Inflammatory macrophage treated with lipopolysaccharide for 1 hour (primary cell): ENCODE results near the gene IPCEF1.
"Not testable (repeated sequence)": the region's sequence is repeated elsewhere in the genome, so short reads cannot be mapped to it uniquely, and the experiment has no call there.

ENCODE experiments used
- DNase-seq, 2 donors: peaks; one replicate each; pipeline ENCODE4 v3.0.0-alpha.2; 2020 to 2022

IPCEF1 gene

DNA sequence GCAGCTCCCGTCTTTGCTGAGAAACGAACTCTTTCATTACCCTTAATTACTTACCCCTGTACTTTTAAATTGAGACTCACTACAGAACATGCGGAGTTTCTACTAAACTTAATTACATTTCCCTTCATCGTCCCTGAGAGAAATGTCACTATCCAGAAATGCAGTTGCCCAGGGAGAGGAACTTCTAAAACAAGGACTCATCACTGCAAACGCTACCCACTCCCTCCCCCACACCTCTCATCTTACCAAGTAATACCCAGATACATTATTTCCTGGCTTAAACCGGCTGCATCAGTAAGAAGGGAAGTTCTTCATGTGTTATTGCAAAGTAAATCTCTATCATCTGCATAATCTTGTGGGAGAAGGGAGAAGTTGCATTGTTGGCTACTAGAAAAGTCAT, 138.3 kb downstream of the IPCEF1 start:
- DNase-seq = peak; percentile 69 to 87

DNA sequence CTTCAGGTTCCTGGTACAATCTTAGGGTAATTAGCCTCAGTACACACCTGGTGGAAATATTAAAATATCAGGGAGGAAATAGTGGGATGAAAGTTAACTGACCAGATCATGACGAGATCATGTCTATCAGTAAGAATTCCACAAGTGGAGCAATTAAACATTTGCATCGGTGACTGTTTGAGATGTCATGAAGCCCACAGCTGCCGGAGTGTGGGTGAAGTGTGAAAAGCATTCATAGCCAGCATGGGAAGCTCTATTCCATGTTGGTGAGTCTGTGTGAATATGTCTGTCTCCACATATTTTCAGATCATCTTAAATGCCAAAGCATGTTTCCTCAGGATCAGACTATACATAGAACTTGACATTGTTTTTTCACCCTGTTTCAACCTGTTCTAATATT, 142.8 kb downstream of the IPCEF1 start:
- no peak for DNase-seq

DNA sequence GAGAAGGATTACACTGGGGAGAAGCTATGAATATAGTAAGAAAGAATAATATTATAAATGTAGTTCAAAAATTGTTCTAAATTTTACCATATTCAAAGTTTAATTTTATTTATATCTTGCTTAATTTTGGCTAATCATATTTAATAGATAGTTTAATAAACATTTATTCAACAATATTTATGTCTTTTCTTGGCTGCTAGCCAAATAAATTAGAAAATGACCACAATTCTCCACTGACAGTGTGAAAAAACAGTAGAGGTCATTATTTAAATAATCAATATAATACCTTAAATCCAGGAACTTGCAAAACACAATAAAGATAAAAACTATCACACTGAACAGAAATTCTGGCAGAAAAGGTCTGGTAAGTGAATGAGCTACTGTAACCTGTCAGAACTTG, 145.9 kb downstream of the IPCEF1 start:
- DNase-seq = no peak

DNA sequence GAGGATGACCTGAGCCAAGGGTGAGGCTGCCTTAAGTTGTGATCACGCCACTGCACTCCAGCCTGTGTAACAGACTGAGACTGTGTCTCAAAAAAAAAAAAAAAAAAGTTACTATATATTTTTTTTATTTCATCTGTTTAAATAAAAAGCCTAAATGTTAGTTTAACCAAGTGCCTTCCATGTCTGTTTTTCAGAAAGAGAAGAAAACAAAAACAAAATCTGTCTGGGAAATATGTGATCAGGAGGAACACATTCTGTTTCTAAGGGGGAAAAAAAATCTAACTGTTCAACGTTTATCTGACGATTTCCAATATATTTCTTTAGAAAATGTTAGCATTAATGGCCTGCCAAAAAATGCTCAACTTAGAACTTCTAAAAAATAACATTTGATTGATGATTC, 147.0 kb downstream of the IPCEF1 start:
- DNase-seq = no peak

DNA sequence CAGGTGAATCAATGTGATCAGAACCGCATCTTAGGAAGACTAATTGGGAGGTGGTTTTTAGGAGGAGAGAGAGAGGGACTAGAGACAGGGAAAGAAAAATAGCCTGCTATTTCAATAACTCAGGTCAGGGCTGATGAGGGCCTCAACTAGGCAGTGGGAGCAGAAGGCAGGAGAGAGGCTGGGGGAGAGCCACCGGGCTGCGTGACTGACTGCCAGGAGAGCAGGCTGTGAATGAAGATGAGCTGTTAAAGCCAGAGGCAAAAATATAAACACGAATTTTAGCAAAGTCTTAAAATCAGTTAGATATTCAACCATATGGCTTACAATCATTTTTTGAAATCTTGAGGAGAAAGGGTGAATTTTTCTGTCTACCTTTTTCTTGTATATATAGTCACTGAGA, 149.6 kb downstream of the IPCEF1 start:
- DNase-seq = no peak

DNA sequence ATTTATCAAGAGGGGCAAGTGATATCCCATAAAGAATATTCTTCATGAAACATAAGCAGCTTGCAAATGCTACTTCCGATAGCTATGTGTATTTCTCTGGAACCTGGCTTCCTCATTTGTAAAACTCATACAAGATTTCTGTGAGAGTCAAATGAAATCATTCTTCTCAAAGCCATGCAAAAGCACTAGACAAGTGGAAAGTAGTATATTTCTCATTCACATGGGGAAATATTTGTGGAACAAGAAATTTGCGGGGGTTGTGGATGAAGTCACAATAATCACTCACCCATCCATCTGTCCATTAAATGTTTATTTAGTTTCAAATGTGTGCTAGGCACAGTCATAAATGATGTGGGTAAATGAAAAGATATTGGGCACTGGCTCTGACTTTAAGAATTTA, 150.5 kb downstream of the IPCEF1 start:
- DNase-seq = peak; percentile 17 to 56

DNA sequence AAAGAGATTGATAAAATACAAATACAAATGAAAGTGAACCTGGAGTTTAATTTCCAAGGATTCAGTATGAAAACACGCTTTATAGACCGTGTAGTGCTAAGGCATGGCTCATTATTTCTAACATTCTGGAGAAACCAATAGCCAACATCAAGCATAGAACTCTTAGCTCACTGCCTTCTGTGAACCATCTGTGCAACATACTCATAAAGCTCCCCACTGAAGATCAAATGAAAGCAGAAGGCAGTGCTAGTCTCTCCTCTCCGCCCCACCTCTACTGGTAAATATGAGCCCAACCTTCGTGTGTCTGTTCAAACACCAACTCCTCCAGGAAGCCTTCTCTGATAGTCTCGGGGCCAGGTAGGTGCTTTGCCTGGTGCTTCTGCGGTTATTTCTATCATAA, 153.6 kb downstream of the IPCEF1 start:
- DNase-seq = no peak

DNA sequence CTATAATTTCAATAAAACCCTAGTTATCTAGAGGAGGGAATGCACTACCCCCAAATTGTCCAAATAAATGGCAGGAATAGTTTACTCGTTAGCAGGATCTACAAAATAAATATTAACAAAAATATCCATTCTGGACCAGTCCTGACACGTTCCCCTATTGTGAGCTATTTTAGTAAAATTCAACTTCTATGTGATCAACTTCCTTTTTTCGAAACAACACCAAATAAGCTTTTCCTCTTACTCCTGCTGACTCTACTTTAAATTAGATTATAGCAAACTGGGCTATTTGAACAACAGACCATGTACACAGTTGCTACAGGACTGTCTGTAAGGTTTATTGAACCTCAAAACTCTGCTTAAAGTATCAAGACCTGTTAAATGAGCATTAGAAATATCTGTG, 154.3 kb downstream of the IPCEF1 start:
- peak; percentile 15 to 31 for DNase-seq

DNA sequence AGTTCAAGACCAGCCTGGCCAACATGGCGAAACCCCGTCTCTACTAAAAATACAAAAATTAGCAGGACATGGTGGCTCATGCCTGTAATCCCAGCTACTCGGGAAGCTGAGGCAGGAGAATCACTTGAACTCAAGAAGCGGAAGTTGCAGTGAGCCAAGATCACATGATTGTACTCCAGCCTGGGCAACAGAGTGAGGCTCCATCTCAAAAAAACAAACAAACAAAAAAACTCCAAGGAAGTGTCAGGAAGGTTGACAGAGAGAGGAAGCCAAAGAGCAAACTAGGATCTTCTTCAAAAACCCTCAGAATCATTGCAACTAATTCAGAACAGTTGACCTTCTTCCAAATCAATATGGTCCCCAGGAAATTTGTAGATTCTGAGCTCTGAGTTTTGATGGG, 154.9 kb downstream of the IPCEF1 start:
- DNase-seq = peak; percentile 6 to 44

DNA sequence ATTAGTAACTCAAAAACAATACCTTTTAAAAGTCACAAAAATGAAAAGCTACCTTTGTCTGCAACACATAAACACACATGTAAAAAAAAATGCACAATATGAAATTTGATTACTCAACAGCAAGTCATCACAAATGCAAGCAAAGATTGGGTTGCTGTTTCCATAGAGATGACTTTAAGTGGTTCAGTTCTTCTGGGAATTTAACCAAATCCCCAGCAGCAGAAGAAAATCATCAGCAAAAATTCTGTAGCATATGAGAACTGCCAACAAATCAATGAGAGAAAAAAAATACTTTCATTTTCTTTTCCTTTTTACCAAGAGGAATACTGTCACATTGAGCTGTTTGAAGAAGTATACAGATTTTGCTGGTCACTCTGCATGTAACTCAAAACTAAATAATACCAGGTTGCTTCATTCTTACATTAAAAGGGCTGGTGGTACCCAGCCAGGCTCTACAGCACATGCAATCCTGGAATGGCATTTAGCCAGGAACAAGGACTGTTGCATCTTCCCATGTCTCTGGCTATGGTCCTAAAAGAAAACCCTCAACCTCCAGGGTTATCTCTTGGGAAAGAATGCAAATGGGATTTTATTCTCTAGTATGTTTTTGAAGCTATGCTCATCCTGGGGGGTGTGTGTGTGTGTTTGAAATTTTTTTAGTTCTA, 159.3 kb downstream of the IPCEF1 start:
- DNase-seq = peak in 1 of 2 donors; percentile 42

DNA sequence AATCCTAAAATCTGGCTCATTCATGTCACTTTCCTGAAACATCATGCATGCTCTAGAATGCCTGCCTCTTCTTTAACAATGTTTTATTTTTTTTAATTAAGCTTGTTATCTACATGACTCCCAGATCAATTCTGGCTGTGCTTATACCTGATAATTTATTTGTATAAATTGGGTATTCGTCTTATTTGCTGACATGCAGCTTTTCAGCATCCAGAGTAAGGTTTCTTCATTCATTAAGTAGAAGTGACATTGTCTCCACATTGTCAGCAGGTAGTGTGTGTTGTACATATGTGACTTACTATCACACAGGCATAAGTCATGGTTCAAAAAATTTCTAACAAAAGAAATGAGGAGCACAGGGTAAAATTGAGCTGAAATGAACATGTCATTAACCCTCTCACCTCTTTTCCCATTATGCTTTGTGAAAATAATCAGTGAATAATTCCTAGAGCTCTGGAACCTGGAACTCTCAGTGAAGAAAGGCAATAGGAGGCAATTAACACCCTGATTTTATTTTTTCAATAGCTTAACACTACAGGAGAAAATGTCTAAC, 160.2 kb downstream of the IPCEF1 start:
- no peak for DNase-seq

DNA sequence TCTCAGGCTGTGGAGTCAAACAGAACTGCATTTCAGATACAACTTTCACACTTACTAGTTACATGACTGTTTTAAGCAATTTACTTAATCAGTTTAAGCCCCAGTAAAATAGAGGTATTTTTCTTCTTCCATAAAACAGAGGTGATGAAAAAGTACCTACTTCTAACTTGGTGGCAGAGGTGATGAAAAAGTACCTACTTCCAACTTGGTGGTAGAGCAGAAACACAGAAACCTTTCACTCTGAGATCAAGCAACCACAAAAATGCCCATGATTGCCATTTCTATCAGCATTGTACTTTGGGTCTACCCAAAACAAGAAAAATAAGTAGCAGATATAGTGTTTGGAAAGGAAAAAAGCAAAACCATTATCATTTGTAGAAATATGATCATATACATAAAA, 168.9 kb downstream of the IPCEF1 start:
- DNase-seq = no peak

DNA sequence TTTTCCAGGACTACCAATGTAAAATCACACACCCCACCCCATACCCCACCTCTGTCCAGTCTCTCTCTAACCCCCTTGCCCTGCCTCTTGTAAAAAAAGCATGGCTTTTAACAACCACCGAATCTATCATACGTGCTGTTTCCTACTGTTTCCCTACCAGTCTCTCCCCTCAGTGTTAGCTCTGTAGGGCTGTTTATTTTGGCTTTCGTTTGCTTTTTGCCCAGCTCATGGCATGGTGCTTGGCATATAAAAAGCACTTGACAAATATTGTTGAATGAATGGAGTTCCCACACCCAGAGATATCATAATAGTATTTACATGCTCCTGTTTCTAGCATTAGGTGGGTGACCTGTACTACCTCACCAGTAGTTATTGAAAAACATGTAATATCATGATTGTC, 169.4 kb downstream of the IPCEF1 start:
- DNase-seq = no peak

DNA sequence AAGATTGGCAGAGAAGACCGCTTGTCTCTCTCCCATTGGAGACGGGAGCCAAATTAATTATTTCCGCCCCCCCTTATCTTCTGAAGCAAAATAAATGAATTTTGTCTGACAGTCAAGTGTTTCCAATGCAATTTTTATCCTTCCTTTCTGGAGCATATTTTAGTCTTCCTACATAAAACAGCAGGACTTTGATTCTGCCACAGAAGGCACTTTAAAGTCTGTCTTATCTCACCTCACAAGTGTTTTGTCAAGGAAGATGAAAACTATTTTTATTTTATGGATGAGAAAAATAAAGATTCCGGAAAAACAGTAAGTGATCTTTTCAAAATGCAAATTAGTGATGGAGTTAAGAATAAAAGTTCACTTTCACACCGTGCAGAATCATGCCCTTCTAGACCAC, 177.2 kb downstream of the IPCEF1 start:
- no peak for DNase-seq

DNA sequence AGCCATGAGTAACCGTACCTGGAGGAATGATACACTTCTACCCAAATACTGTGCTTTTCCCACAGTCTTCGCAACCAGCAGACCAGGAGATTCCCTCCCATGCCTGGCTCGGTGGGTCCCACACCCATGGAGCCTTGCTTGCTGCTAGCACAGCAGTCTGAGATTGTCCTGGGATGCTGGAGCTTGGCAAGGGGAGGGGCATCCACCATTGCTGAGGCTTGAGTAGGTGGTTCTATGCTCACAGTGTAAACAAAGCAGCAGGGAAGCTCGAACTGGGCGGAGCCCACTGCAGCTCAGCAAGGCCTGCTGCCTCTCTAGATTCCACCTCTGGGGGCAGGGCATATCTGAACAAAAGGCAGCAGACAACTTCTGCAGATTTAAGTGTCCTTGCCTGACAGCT, 184.2 kb downstream of the IPCEF1 start:
- DNase-seq = not testable (repeated sequence)

DNA sequence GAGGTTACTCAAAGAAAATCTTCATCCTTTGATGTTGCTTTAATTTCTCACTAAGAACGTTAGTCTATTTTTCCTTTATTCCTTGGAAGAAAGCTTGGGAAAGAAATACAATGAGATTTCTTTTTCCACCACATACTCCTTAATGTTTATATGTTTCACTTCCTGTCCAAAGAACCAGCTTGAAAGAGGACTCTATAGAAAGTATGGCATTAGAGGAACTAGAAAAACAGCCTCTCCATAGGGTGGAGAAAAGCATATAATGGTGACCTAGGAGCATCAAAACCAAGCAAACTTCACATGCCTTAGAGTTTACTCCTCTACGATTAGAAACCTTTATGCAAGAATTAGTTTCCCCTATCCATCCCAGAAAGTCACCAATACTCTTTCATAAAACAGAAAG, 186.5 kb downstream of the IPCEF1 start:
- no peak for DNase-seq

DNA sequence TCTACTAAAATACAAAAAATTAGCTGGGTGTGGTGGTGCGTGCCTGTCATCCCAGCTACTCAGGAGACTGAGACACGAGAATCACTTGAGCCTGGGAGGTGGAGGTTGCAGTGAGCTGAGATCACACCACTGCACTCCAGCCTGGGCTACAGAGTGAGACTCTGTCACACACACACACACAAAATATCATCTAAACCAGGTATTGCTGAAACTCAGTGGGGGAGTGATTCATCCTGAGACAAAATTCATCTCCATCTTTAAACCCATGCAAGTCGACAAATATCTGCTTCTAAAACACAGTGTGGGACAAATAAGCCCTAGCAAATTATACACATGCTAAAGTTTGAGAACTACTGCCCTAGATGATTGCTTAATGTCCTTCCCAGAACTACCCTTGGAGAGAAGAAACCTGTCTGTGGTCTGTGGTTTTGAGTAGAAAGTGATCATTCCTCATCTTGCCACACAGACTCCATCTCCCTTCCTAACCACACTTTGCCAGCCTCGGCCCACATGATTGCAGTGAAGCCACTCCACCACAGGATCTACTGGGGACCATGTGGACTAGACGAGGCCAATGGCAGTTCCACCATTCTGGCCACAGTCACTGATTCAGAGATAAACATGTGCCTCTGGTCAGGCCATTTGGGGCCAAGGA, 187.3 kb downstream of the IPCEF1 start:
- DNase-seq = peak; percentile 21 to 29

DNA sequence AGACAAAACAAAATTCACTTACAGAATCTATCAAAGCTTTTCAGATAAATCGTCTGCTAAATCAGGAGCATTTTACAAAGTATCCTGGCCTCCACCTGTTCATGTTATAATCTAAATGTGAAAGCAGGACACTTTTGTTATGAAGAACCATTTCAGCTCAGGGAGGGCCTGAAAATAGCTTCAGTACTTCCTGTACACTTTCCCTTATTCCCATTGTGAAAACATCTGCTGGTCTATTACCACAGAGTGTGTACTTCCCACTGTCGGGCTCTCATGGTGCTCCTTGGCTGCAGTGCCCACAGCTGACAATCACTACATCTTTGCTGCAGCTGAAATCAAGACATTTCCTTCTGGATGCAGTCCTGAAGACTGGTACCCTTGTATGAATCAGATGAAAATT, 189.5 kb downstream of the IPCEF1 start:
- DNase-seq = peak; percentile 52 to 76

DNA sequence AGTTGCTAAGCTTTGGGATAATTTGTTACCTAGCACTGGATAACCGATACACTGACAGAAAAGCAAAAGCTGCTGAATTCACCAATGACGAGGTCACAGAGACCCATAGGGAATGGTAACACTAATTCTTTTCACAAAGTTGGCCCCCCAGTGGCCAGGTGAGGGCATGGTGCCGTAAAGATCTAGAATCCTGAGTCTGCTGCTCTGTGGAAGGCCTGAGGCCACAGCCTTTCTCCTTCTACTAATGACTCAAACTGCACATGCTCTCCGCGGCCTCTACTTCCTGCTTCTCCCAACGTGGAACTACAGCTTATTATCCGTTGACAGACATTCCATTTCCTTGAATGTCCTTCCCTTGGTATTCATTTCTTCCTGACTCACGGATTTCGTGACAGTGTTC, 190.5 kb downstream of the IPCEF1 start:
- DNase-seq = peak; percentile 32 to 57

DNA sequence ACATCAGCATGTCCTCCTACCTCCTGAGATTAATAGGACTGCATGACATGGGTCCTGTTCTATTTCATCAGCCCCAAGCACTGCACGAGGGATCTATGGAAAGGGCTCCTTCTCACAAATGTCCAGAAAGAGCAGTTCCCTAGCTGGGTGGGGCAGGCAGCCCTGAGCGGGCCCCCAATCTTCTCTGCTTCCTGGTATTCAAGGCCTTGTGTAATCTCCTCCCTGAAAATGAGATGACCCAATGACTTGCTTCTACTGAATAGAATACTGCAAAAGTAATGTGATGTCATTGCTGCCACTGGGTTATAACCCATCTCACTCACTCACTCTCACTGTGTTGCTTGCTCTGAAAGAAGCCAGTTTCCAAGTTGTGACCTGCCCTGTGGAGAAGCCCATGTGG, 191.1 kb downstream of the IPCEF1 start:
- DNase-seq = peak; percentile 56 to 63

DNA sequence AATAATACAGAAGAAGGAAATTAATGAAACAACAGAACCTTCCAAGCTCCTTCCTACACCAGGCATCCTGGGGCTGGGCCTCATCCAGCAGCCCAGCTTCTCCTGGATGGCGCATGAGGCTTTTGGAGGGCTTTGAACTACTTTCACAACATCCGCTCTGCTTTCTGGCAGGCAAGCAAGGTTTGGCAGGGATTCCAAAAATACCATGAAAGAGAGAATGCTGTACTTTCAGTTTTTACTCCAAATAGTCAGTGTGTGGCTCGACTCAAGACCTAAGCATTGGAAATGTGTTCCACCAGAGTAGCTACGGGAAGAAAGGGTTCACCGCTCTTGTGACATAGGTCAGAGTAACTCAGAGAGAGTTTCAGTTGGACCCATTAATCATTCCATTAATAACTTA, 192.2 kb downstream of the IPCEF1 start:
- no peak for DNase-seq

DNA sequence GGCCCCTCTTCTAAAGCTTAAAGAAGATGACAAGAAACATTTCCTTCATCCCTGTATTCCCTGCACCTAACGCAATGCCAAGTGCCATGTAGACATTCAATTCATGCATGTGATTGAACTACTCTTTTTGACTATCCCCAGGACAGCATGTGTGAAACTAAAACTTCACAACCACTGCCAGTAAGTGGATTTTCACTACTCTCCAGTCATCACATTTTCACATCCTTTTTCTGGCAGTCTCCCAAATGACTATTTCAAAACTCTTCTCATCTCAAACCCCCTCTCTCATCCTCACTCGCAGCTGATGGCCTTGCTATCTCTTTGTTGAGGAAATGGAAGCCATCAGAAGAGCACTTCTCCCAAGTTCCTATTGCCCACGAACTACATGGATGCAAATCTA, 194.9 kb downstream of the IPCEF1 start:
- DNase-seq = no peak

DNA sequence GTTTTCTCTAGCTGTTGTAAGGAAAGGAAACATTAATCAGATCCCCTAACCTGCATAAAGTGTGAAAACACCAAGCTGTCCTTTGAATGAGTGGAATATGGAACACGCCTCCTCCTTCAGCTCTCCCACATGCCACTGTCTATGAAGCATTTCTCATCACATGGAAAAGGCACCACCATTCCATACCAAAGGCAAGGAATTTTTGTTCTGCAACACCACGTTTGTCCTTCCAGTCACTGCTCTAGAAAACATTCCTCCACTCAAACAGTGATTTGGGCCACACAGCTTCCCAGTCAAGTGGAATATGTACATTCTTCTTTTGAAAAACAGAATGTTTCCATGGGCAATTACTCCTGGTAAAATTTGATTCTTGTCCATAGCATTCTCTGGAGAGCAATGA, 197.5 kb downstream of the IPCEF1 start:
- no peak for DNase-seq

DNA sequence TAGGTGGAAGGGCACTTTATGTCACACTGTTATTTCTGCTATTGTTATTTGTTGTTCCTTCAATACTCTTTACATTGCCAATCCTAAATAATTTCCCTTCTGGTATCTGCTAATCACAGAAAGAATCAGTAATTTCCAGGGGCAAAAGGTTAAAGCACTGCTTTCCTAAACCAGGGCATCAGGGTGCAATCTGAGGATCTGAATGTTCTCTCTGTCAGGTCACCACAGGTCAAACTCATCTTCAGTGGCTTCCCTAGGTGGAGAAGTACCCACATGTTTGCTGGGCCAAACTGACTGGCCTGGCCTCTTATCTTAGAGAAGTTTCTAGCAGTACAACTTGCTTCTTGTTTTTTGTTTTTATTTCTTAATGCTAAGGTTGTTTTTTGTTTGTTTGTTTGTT, 198.9 kb downstream of the IPCEF1 start:
- DNase-seq = no peak

DNA sequence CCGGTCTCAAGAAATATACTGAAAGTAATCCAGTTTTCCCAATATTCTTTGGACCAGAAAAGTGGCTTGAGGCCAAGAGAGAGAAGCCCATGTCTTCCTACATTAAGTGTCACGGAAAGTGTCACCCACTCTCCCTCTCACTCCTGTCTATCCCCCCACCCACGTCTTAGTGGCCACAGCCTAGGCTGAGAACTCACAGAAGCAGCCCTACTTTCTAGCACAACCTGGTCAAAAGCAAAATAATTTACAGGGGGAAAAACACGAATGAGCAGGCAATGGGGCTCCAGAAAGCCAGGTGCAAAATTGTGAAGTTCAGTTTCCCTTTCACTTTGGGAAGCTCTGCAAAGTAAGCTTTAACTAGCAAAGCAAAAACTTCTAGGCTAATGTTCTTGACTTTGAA, 199.5 kb downstream of the IPCEF1 start:
- no peak for DNase-seq
